A549 (cell line): ENCODE data around the gene RHBDL1.

Source experiments
- CTCF ChIP-seq: fragments of >200 bp; sonication (Bioruptor Twin); formaldehyde crosslinking; IDR thresholded peaks from 3 replicates; pipeline ENCODE4 v1.5.1; 2016
- EP300 ChIP-seq, 2 experiments: fragments of >200 bp; sonication (Bioruptor Twin); formaldehyde crosslinking; IDR thresholded peaks; 2 replicates in 1 of 2; 3 replicates in 1 of 2; pipeline ENCODE4 v1.6.1; 2016 to 2017
- ESRRA ChIP-seq: fragments of 150-350 bp; IDR thresholded peaks from 2 replicates; pipeline ENCODE4 v1.6.1; 2014; ENCODE audit warnings: mild to moderate bottlenecking, low read length, borderline replicate concordance
- FOSL2 ChIP-seq, 2 experiments: fragments of 450-650 bp in 1 of 2; fragments of >200 bp in 1 of 2; sonication (Bioruptor Twin) in 1 of 2; formaldehyde crosslinking; IDR thresholded peaks; 2 replicates each; pipeline versions ENCODE4 v1.5.0 to v1.6.1; 2016 to 2020; ENCODE audit warnings: mild to moderate bottlenecking in 1 of 2, moderate library complexity in 1 of 2
- KDM5A ChIP-seq: fragments of 200-600 bp; sonication (generic); IDR thresholded peaks from 2 replicates; pipeline ENCODE4 v1.6.1; 2016; ENCODE audit warnings: antibody characterized with exemption, mild to moderate bottlenecking
- MAZ ChIP-seq: fragments of 150-350 bp; IDR thresholded peaks from 2 replicates; pipeline ENCODE4 v1.6.1; 2014; ENCODE audit warnings: antibody characterized with exemption, low read depth, low read length, borderline replicate concordance
- PBX3 ChIP-seq: IDR thresholded peaks from 2 replicates; pipeline ENCODE4 v1.6.1; 2012
- POLR2A ChIP-seq: IDR thresholded peaks from 2 replicates; pipeline ENCODE4 v1.6.1; 2012; ENCODE audit warnings: mild to moderate bottlenecking, low read length
- POLR2AphosphoS2 ChIP-seq: conservative IDR thresholded peaks from 2 replicates; pipeline ENCODE4 v1.6.1; 2012; ENCODE audit warnings: low read length, improper control_type of control experiment, inconsistent platforms

GRCh38 chr16:662597-662996 lies 12.9 kb upstream of the RHBDL1 start:
- TF ChIP-seq PBX3 (no peak), CTCF (no peak), POLR2AphosphoS2 (no peak), POLR2A (no peak), EP300 (IDR thresholded peaks at IDR 0.05) (no peak), FOSL2 (IDR thresholded peaks at IDR 0.05) (no peak), FOSL2 (CRISPR knock-in tag; IDR thresholded peaks at IDR 0.05) (no peak), KDM5A (no peak), ESRRA (no peak), MAZ (no peak)
